ENCODE data around the gene SRRM3.

GRCh38 chr7:76151932-76152331 lies 49.8 kb upstream of the SRRM3 start:
- TF ChIP-seq CTCF (IDR thresholded peaks at IDR 0.05; ENCODE audit: low read depth, low read length, poor library complexity, severe bottlenecking) (no peak), EZH2phosphoT487 (IDR thresholded peaks at IDR 0.05; ENCODE audit: borderline replicate concordance, low read length) (no peak)
